ENCODE results near the gene UGDH. TPM values are rescaled to one million over a fixed set of nuclear protein-coding genes. Genes with fewer than 3 reads are reported as not detected.

Gene UGDH
- total and polyA plus RNA-seq, 9 of the 15 experiments (the other 6 are each of a cell fraction or from before 2014, with no cell fraction given) = 5.5 to 21.7 (median 16.2) TPM

GRCh38 chr4:39456946-39457763 is 70.1 kb downstream of the UGDH start:
- peak overlapping the region; percentile 93 for H3K27ac ChIP-seq (ENCODE audit: extremely low read depth, low read depth, low read length)
- no TSS peak for BruUV-seq (replicated peaks)
- WGBS (ENCODE audit: insufficient coverage, low coverage, missing lambda C conversion rate) = 2% methylated on average over 10 of the region's 10 CpGs
- H2AFZ ChIP-seq (ENCODE audit: low read depth, low read length) = no peak overlapping the region
- H3K9ac ChIP-seq (ENCODE audit: insufficient read depth in 1 of 2, low read depth in 2 of 2, low read length in 2 of 2) = peak overlapping the region; percentile 80 to 97; a peak in 3 of 4 replicates
- peaks cover 77% of the 10 kb centered on the region for H3K36me3 ChIP-seq (ENCODE audit: control insufficient read depth, insufficient read depth, low read length)
- intact Hi-C loops (cut with micrococcal nuclease) = loop anchor here (10.0 kb wide), 1 partner anchor 562 kb away; no protein-coding TSS in a partner anchor
- ATAC-seq (no peak), DNase-seq (ENCODE audit: extremely low read depth in 1 of 4, low spot score in 3 of 4) (no peak), FAIRE-seq (no peak)
- ChIA-PET CTCF (ENCODE audit: low intra/inter-chr PET ratio) (no interaction called here), POLR2A (interaction anchor here (1.0 to 2.5 kb wide), 5 partner anchors 13 to 181 kb away, joined by 3 to 20 read pairs (median 3); partner anchors contain the start of genes SMIM14 and UGDH)
- in situ Hi-C loops (cut with MboI) = no loop called here
- no peaks in the 10 kb centered on the region for H3K27me3 ChIP-seq (ENCODE audit: control insufficient read depth in 2 of 2, insufficient read depth in 2 of 2, low read length in 2 of 2)
- H4K20me1 ChIP-seq (replicated peaks; ENCODE audit: control insufficient read depth, insufficient read depth, low read length) = peaks cover 26% of the 10 kb centered on the region; the same call in 1 of the 2 replicates
- peaks cover 75% of the 10 kb centered on the region for H3K79me2 ChIP-seq (ENCODE audit: control insufficient read depth, insufficient read depth, low read length)
- no peaks in the 10 kb centered on the region for H3K9me3 ChIP-seq (replicated peaks; ENCODE audit: control insufficient read depth, insufficient read depth, low read depth, low read length)
- peak overlapping the region; percentile 96 for H3K4me2 ChIP-seq (ENCODE audit: insufficient read depth, low read length)
- H3K4me1 ChIP-seq (replicated peaks in 1 of 2; ENCODE audit: control insufficient read depth in 2 of 2, insufficient read depth in 2 of 2, low read length in 2 of 2) = peaks cover 3 to 12% of the 10 kb centered on the region in 2 experiments; a peak in 4 of 5 replicates
- H3K4me3 ChIP-seq = peak overlapping the region; percentile 82
- no peaks in the 10 kb centered on the region for H3K9me1 ChIP-seq (ENCODE audit: control insufficient read depth, insufficient read depth, low read length)
- TF ChIP-seq, protein P1, sequence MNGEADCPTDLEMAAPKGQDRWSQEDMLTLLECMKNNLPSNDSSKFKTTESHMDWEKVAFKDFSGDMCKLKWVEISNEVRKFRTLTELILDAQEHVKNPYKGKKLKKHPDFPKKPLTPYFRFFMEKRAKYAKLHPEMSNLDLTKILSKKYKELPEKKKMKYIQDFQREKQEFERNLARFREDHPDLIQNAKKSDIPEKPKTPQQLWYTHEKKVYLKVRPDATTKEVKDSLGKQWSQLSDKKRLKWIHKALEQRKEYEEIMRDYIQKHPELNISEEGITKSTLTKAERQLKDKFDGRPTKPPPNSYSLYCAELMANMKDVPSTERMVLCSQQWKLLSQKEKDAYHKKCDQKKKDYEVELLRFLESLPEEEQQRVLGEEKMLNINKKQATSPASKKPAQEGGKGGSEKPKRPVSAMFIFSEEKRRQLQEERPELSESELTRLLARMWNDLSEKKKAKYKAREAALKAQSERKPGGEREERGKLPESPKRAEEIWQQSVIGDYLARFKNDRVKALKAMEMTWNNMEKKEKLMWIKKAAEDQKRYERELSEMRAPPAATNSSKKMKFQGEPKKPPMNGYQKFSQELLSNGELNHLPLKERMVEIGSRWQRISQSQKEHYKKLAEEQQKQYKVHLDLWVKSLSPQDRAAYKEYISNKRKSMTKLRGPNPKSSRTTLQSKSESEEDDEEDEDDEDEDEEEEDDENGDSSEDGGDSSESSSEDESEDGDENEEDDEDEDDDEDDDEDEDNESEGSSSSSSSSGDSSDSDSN (IDR thresholded peaks at IDR 0.05; ENCODE audit: borderline replicate concordance in 1 of 2, low read depth in 2 of 2, low read length in 2 of 2) = no peak
- TF ChIP-seq SMC3 (conservative IDR thresholded peaks at IDR 0.05; ENCODE audit: insufficient read depth, low read depth, low read length) (no peak), ZNF655 (CRISPR knock-in tag; IDR thresholded peaks at IDR 0.05) (no peak), EWSR1 (IDR thresholded peaks at IDR 0.05; ENCODE audit: borderline replicate concordance, low read depth, partially characterized antibody) (no peak), ESRRA (IDR thresholded peaks at IDR 0.05; ENCODE audit: borderline replicate concordance, low read depth) (no peak), JUND (IDR thresholded peaks at IDR 0.05; ENCODE audit: borderline replicate concordance, low read depth, low read length) (no peak), JUND (tag; IDR thresholded peaks at IDR 0.05; ENCODE audit: borderline replicate concordance, low read depth, low read length) (no peak)
- TF ChIP-seq, protein P2, sequence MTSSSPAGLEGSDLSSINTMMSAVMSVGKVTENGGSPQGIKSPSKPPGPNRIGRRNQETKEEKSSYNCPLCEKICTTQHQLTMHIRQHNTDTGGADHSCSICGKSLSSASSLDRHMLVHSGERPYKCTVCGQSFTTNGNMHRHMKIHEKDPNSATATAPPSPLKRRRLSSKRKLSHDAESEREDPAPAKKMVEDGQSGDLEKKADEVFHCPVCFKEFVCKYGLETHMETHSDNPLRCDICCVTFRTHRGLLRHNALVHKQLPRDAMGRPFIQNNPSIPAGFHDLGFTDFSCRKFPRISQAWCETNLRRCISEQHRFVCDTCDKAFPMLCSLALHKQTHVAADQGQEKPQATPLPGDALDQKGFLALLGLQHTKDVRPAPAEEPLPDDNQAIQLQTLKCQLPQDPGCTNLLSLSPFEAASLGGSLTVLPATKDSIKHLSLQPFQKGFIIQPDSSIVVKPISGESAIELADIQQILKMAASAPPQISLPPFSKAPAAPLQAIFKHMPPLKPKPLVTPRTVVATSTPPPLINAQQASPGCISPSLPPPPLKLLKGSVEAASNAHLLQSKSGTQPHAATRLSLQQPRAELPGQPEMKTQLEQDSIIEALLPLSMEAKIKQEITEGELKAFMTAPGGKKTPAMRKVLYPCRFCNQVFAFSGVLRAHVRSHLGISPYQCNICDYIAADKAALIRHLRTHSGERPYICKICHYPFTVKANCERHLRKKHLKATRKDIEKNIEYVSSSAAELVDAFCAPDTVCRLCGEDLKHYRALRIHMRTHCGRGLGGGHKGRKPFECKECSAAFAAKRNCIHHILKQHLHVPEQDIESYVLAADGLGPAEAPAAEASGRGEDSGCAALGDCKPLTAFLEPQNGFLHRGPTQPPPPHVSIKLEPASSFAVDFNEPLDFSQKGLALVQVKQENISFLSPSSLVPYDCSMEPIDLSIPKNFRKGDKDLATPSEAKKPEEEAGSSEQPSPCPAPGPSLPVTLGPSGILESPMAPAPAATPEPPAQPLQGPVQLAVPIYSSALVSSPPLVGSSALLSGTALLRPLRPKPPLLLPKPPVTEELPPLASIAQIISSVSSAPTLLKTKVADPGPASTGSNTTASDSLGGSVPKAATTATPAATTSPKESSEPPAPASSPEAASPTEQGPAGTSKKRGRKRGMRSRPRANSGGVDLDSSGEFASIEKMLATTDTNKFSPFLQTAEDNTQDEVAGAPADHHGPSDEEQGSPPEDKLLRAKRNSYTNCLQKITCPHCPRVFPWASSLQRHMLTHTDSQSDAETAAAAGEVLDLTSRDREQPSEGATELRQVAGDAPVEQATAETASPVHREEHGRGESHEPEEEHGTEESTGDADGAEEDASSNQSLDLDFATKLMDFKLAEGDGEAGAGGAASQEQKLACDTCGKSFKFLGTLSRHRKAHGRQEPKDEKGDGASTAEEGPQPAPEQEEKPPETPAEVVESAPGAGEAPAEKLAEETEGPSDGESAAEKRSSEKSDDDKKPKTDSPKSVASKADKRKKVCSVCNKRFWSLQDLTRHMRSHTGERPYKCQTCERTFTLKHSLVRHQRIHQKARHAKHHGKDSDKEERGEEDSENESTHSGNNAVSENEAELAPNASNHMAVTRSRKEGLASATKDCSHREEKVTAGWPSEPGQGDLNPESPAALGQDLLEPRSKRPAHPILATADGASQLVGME (CRISPR knock-in tag; IDR thresholded peaks at IDR 0.05) = no peak
